IMR-90 (cell line): ENCODE measurements around the gene MAP2K2. TPM values are rescaled to one million over a fixed set of nuclear protein-coding genes. Genes with fewer than 3 reads are reported as not detected.

Experiments
- ATAC-seq: fragments of 200-7000 bp; cut with Tn5 transposase; 2 replicates; pipeline ENCODE4 v1.9.1; 2020; ENCODE audit warnings: low read depth, mild to moderate bottlenecking, moderate library complexity
- BruUV-seq: library from RNA; stranded (reverse); fragments of 400-500 nt; replicated peaks from 2 replicates; lab custom pipeline; 2021; lab: Mats Ljungman, UMichigan
- CTCF ChIA-PET: fragments of 300-600 bp; formaldehyde crosslinking; extraction: SDS; loops from one replicate; lab custom pipeline; 2021; ENCODE audit warnings: antibody characterized with exemption; lab: Yijun Ruan, JAX
- POLR2A ChIA-PET: fragments of 300-600 bp; sonication (Branson Sonifier 250); formaldehyde crosslinking; loops from one replicate; lab custom pipeline; 2022; ENCODE audit warnings: antibody characterized with exemption; ENCODE audit not compliant: unreplicated experiment; lab: Charles Lee
- DNase-seq: peaks from one replicate; pipeline ENCODE4 v3.0.0; 2013
- H2AFZ ChIP-seq: replicated peaks from 2 replicates; pipeline ENCODE3; 2013; ENCODE audit warnings: low read length, mild to moderate bottlenecking; ENCODE audit not compliant: poor library complexity
- H2AK5ac ChIP-seq: 2 replicates; pipeline ENCODE4 v1.6.1; 2013; ENCODE audit warnings: low read depth, low read length, inconsistent platforms
- H2AK9ac ChIP-seq: replicated peaks from 2 replicates; pipeline ENCODE3; 2013; ENCODE audit warnings: mild to moderate bottlenecking, low read depth, low read length, moderate library complexity; ENCODE audit not compliant: poor library complexity
- H2BK120ac ChIP-seq: 2 replicates; pipeline ENCODE4 v1.6.1; 2013; ENCODE audit warnings: low read depth, low read length, inconsistent platforms
- H2BK15ac ChIP-seq: 3 replicates; pipeline ENCODE4 v1.6.1; 2013; ENCODE audit warnings: low read depth, low read length, inconsistent platforms
- H2BK20ac ChIP-seq: 2 replicates; pipeline ENCODE4 v1.6.1; 2013; ENCODE audit warnings: low read depth, mild to moderate bottlenecking, inconsistent platforms, low read length, moderate library complexity
- H2BK5ac ChIP-seq: 2 replicates; pipeline ENCODE4 v1.6.1; 2013; ENCODE audit warnings: mild to moderate bottlenecking, low read depth, low read length, inconsistent platforms; ENCODE audit not compliant: poor library complexity, severe bottlenecking
- H3K14ac ChIP-seq: replicated peaks from 2 replicates; pipeline ENCODE4 v1.6.1; 2013; ENCODE audit warnings: low read depth, low read length, inconsistent platforms
- H3K18ac ChIP-seq: 2 replicates; pipeline ENCODE4 v1.6.1; 2013; ENCODE audit warnings: low read depth, low read length, control low read depth
- H3K23ac ChIP-seq: 2 replicates; pipeline ENCODE4 v1.6.1; 2013; ENCODE audit warnings: low read depth, low read length, inconsistent platforms
- H3K27ac ChIP-seq: 2 replicates; pipeline ENCODE4 v1.5.1; 2013; ENCODE audit warnings: mild to moderate bottlenecking, control low read depth, low read length; ENCODE audit not compliant: insufficient read depth
- H3K27me3 ChIP-seq: 2 replicates; pipeline ENCODE4 v1.6.1; 2013; ENCODE audit warnings: low read length; ENCODE audit not compliant: control insufficient read depth, insufficient read depth
- H3K36me3 ChIP-seq: 2 replicates; pipeline ENCODE4 v1.6.1; 2013; ENCODE audit warnings: low read length, mixed read lengths; ENCODE audit not compliant: control insufficient read depth, insufficient read depth
- H3K4ac ChIP-seq: 2 replicates; pipeline ENCODE4 v1.6.1; 2013; ENCODE audit warnings: low read depth, low read length, inconsistent platforms
- H3K4me1 ChIP-seq: 2 replicates; pipeline ENCODE4 v1.6.1; 2013; ENCODE audit warnings: low read length, mixed read lengths; ENCODE audit not compliant: control insufficient read depth, insufficient read depth
- H3K4me2 ChIP-seq: 2 replicates; pipeline ENCODE4 v1.6.1; 2013; ENCODE audit warnings: low read depth, mild to moderate bottlenecking, control low read depth, low read length, moderate library complexity
- H3K4me3 ChIP-seq: 2 replicates; pipeline ENCODE4 v1.5.1; 2013; ENCODE audit warnings: low read depth, mild to moderate bottlenecking, control low read depth, low read length, moderate library complexity; ENCODE audit not compliant: insufficient read depth
- H3K56ac ChIP-seq: 2 replicates; pipeline ENCODE4 v1.6.1; 2013; ENCODE audit warnings: low read length, inconsistent platforms; ENCODE audit not compliant: insufficient read depth; ENCODE audit errors: extremely low read depth
- H3K79me1 ChIP-seq, 2 experiments: 2 replicates each; pipeline ENCODE4 v1.6.1; 2013; ENCODE audit warnings: low read length in 2 of 2, inconsistent platforms in 1 of 2, low read depth in 1 of 2
- H3K9ac ChIP-seq: 2 replicates; pipeline ENCODE4 v1.6.1; 2013; ENCODE audit warnings: low read depth, low read length, control low read depth
- H3K9me1 ChIP-seq: 2 replicates; pipeline ENCODE4 v1.6.1; 2013; ENCODE audit warnings: low read length, inconsistent platforms; ENCODE audit not compliant: insufficient read depth
- H3K9me3 ChIP-seq: 2 replicates; pipeline ENCODE4 v1.6.1; 2013; ENCODE audit warnings: low read length; ENCODE audit not compliant: control insufficient read depth, insufficient read depth
- H4K20me1 ChIP-seq: 2 replicates; pipeline ENCODE4 v1.6.1; 2013; ENCODE audit warnings: low read length, inconsistent platforms; ENCODE audit not compliant: insufficient read depth
- H4K5ac ChIP-seq: 2 replicates; pipeline ENCODE4 v1.6.1; 2013; ENCODE audit warnings: mild to moderate bottlenecking, low read depth, low read length, control low read depth
- H4K8ac ChIP-seq, 2 experiments: 2 replicates each; pipeline ENCODE4 v1.6.1; 2013; ENCODE audit warnings: low read depth in 2 of 2, low read length in 2 of 2, control low read depth in 1 of 2, inconsistent platforms in 1 of 2
- H4K91ac ChIP-seq: 2 replicates; pipeline ENCODE4 v1.6.1; 2013; ENCODE audit warnings: low read depth, low read length, inconsistent platforms; ENCODE audit not compliant: insufficient read depth
- BHLHE40 ChIP-seq: fragments of 150-350 bp; IDR thresholded peaks from 2 replicates; pipeline ENCODE4 v1.6.1; 2016; ENCODE audit warnings: mild to moderate bottlenecking, low read depth, low read length
- CEBPB ChIP-seq: IDR thresholded peaks from 2 replicates; pipeline ENCODE4 v1.6.1; 2012; ENCODE audit warnings: low read depth, low read length, improper control_type of control experiment
- CHD1 ChIP-seq: IDR thresholded peaks from 2 replicates; pipeline ENCODE4 v1.6.1; 2012; ENCODE audit warnings: low read depth, low read length, improper control_type of control experiment
- CTCF ChIP-seq: conservative IDR thresholded peaks from 2 replicates; pipeline ENCODE4 v1.5.1; 2012; ENCODE audit warnings: mild to moderate bottlenecking, low read depth, low read length, improper control_type of control experiment
- MAZ ChIP-seq: IDR thresholded peaks from 2 replicates; pipeline ENCODE4 v1.6.1; 2012; ENCODE audit warnings: low read depth, mild to moderate bottlenecking, low read length, improper control_type of control experiment, moderate library complexity, borderline replicate concordance
- MXI1 ChIP-seq: IDR thresholded peaks from 2 replicates; pipeline ENCODE4 v1.6.1; 2012; ENCODE audit warnings: low read depth, mild to moderate bottlenecking, low read length, moderate library complexity, borderline replicate concordance
- POLR2A ChIP-seq: IDR thresholded peaks from 2 replicates; pipeline ENCODE4 v1.6.1; 2012; ENCODE audit warnings: mild to moderate bottlenecking, low read depth, low read length
- RAD21 ChIP-seq: IDR thresholded peaks from 2 replicates; pipeline ENCODE4 v1.6.1; 2012; ENCODE audit warnings: low read length, improper control_type of control experiment
- RCOR1 ChIP-seq: IDR thresholded peaks from 2 replicates; pipeline ENCODE4 v1.6.1; 2012; ENCODE audit warnings: mild to moderate bottlenecking, low read length, improper control_type of control experiment; ENCODE audit not compliant: insufficient replicate concordance
- SMC3 ChIP-seq: fragments of 150-350 bp; IDR thresholded peaks from 2 replicates; pipeline ENCODE4 v1.6.1; 2016; ENCODE audit warnings: low read depth, mild to moderate bottlenecking, antibody characterized with exemption, low read length, moderate library complexity
- WGBS, 2 experiments: methylation state at CpG; one replicate each; pipeline versions ENCODE4 v1.1.5 to v1.1.7; 2013; ENCODE audit warnings: missing lambda C conversion rate in 2 of 2; ENCODE audit not compliant: insufficient read length in 1 of 2; ENCODE audit errors: extremely low coverage in 2 of 2; 5-methylcytosine and 5-hydroxymethylcytosine counted together
- dilution Hi-C: fragments of 300-500 bp; cut with HindIII; formaldehyde crosslinking; loops from one replicate; pipeline ENCODE4 v1.14.3; 2018; ENCODE audit warnings: low sequenced_read_pairs; ENCODE audit not compliant: unreplicated experiment
- in situ Hi-C: fragments of 300-500 bp; cut with MboI; formaldehyde crosslinking; loops from 3 replicates; pipeline ENCODE4 v1.14.3; 2019; ENCODE audit warnings: low sequenced_read_pairs, inconsistent platforms, mixed read lengths
- intact Hi-C: fragments of 100-400 bp; cut with micrococcal nuclease; formaldehyde crosslinking; loops from 2 replicates; pipeline ENCODE4 v1.10.0; 2022
- polyA plus RNA-seq, 3 experiments: library from polyadenylated mRNA; depleted of rRNA; stranded (reverse); fragments of >200 nt; gene quantifications; 2 replicates each; pipeline ENCODE4 v1.2.3, GENCODE V29; 2012; ENCODE audit warnings: low replicate concordance in 1 of 3
- total RNA-seq: library from RNA; depleted of rRNA; stranded (reverse); fragments of >200 nt; gene quantifications from 2 replicates; pipeline ENCODE4 v1.2.3, GENCODE V29; 2012

Gene MAP2K2
- total and polyA plus RNA-seq, 2 of the 4 experiments (the other 2 are of a cell fraction) = 115 to 151 TPM

- Histone ChIP-seq H3K9me1 (peaks cover 18% of the 10 kb centered on the region), H2AK5ac (no peak overlapping the region), H3K18ac (no peak overlapping the region), H3K56ac (no peak overlapping the region), H3K27me3 (no peaks in the 10 kb centered on the region), H3K14ac (no peak overlapping the region), H4K8ac (no peak overlapping the region), H3K9me3 (no peaks in the 10 kb centered on the region), H3K4me3 (no peak overlapping the region), H2BK20ac (no peak overlapping the region), H4K5ac (no peak overlapping the region), H3K4me1 (peaks cover 12% of the 10 kb centered on the region), H4K91ac (no peak overlapping the region), H2BK15ac (no peak overlapping the region), H2AFZ (no peak overlapping the region), H3K4me2 (no peak overlapping the region), H3K23ac (no peak overlapping the region), H3K79me1 (peaks cover 16 to 58% of the 10 kb centered on the region in 2 experiments), H2AK9ac (no peak overlapping the region), H4K20me1 (peaks cover 55% of the 10 kb centered on the region), H2BK120ac (no peak overlapping the region), H3K9ac (no peak overlapping the region), H3K36me3 (peaks cover 22% of the 10 kb centered on the region), H2BK5ac (no peak overlapping the region), H3K4ac (no peak overlapping the region), H3K27ac (no peak overlapping the region)
- no CpG with 5 or more reads among the region's 4 CpGs for WGBS, 2 experiments
- dilution Hi-C loops (no loop called here), in situ Hi-C loops (no loop called here), intact Hi-C loops (loop anchor here (1.0 kb wide), 1 partner anchor 50 kb away; no protein-coding TSS in a partner anchor)
- TF ChIP-seq SMC3 (no peak), MXI1 (no peak), RCOR1 (no peak), MAZ (no peak), CEBPB (no peak), BHLHE40 (no peak), RAD21 (no peak), POLR2A (no peak), CHD1 (no peak), CTCF (no peak)
- no peak for ATAC-seq
- ChIA-PET CTCF (no interaction called here), POLR2A (no interaction called here)
- no TSS peak for BruUV-seq
- no peak for DNase-seq
These were observed 2.1 kb downstream of the MAP2K2 start for GRCh38 chr19:4121815-4122214.
